Activated CD8-positive, alpha-beta memory T cell treated with anti-CD3 and anti-CD28 coated beads for 24 hours (primary cell): ENCODE results near the gene AMTN.
A peak's percentile ranks its signal among the peaks of the same experiment; 100 is the strongest.
"Not testable (repeated sequence)": the region's sequence is repeated elsewhere in the genome, so short reads cannot be mapped to it uniquely, and the experiment has no call there.

Source experiments
- DNase-seq: peaks from one replicate; pipeline ENCODE4 v3.0.0-alpha.2; 2020

The AMTN gene

GRCh38 chr4:70518269-70518668 is at the start of gene AMTN:
Gene AMTN, plus strand, starts transcription at chr4:70518569. Its CDS starts 209 bp downstream, at chr4:70518778.
- DNase-seq, result no peak

- no peak for DNase-seq
Observed at GRCh38 chr4:70471897-70472296, 46.5 kb upstream of the AMTN start, which contains the start of gene MUC7. Gene MUC7, plus strand, starts transcription at chr4:70472197. Its CDS starts 1,825 bp downstream, at chr4:70474022.

GRCh38 chr4:70473679-70474078 is 44.7 kb upstream of the AMTN start:
- no peak for DNase-seq

GRCh38 chr4:70488748-70489147 is 29.6 kb upstream of the AMTN start:
- DNase-seq, result no peak

DNA sequence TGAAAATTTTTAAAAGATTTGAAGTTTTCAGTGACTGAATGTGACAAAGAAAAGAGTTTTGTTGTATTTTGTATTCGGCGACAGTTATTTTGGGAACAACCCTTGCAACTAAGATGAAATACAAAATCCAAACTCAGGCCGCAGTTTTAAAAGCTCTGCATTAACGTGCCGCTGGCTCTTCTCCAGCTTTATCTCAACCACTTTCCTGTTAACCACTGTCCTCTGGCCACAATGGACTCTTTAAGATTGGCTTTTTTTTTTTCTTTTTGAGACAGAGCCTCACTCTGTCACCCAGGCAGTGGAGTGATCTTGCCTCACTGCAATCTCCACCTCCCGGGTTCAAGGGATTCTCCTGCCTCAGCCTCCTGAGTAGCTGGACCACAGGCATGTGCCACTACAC is 22.1 kb upstream of the AMTN start:
- no peak for DNase-seq

DNA sequence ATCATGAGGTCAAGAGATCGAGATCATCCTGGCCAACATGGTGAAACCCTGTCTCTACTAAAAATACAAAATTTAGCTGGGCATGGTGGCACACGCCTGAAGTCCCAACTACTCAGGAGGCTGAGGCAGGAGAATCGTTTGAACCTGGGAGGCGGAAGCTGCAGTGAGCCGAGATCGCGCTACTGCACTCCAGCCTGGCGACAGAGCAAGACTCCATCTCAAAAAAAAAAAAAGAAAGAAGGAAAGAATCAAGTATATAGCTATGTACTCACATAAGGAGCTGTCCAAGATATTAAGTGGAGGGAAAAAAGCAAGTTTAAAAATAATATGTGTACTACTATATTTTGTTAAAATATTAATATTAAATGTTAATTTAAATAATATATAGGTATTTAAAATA is 16.5 kb upstream of the AMTN start:
- DNase-seq, result not testable (repeated sequence)

- no peak for DNase-seq
Observed at GRCh38 chr4:70504733-70505132, 13.6 kb upstream of the AMTN start.

DNA sequence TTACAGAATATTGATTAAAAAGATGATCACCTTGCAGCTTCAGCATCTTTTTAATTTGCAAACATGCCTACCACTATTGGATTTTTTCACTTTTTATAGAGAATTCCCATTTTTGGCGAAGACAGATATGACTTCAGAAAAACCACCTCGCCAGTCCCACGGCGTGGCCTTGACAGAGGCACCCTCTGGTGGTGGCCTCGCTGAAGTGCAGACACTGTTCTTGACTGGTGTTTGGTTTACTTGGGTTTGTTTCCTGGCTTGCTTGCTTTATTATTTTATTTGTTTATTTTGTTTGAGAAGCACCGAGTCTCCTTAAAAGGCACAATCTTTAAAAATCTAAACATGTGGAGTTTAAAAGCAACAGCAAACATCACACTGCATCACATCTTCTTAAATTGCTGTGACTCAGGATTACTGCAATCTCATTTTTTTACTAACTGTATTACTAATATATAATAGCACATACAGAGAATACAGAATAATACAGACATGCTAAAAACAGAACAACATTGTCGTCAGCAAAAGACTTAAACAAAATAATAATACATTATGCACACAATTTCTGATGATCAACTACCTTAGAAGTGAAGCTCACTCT is 13.1 kb upstream of the AMTN start:
- peak; percentile 70 for DNase-seq

GRCh38 chr4:70508801-70509200 is 9.6 kb upstream of the AMTN start:
- DNase-seq, result no peak

DNA sequence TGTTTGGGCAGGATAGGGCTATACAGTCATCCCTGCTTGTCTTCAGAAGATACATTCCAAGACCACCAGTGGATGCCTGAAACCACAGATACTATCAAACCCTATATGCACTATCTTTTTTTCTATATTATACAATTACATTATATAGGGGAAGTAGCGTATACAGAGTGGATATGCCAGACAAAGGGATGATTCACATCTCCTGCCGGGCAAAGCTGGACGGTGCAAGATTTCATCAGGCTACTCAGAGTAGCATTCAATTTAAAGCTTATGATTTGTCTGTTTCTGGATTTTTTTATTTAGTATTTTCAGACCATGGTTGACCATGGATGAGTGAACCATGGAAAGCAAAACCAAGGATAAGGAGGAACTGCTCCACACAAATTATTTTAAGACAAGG is 7.0 kb upstream of the AMTN start:
- DNase-seq, result no peak

DNA sequence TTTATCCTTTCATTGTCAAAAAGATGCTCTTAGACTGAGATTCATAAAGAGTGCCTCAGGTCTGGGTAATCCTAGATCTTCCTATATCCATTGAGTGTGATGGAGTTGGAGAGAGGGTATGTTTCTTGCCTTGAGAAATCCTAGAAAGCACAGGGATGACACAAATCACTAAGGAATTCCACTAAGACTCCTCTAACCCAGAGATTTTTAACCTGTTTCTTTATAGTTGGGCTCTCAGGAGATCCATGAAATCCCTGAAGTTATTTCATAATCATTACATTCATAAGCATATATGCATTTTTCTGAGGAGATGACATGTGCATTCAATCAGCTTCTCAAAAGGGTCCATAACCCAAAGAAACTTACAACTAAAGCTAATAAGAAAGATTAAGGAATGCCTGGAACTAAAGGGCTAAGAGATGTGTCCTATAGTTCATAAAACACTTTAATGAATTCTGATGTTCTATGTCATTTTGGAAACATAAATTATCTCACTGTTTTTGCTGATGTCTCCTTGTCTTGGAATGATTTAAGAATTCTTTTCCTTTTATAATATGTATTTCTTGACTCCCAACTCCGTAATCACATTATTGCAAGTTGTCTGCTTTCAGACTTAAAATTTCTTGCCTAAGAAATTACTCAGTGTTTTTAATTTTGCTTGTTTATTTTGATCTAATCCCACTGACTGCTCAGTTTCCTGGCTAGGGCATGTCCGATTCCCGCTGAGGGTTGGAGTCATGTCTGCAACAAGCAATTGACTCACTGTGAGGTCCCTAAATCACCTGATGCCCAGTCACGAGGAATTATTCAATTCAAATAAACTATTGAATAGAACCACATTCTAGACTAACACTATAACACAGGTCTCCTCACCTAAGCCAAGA is 2.8 kb upstream of the AMTN start:
- DNase-seq, result no peak

GRCh38 chr4:70518716-70519115 is 347 bp downstream of the AMTN start:
- no peak for DNase-seq

GRCh38 chr4:70522626-70523025 is 4.3 kb downstream of the AMTN start:
- DNase-seq, result no peak

DNA sequence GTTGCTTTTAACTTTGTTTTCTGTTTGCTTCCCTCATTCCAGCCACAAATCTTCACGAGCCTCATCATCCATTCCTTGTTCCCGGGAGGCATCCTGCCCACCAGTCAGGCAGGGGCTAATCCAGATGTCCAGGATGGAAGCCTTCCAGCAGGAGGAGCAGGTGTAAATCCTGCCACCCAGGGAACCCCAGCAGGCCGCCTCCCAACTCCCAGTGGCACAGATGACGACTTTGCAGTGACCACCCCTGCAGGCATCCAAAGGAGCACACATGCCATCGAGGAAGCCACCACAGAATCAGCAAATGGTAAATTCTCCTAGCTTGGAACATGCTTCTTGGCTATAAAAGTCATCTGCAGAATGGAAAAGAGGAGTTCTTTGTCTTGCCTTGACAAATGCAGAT is 12.6 kb downstream of the AMTN start:
- DNase-seq, result no peak

GRCh38 chr4:70531981-70532380 is 13.6 kb downstream of the AMTN start:
- DNase-seq, result no peak

DNA sequence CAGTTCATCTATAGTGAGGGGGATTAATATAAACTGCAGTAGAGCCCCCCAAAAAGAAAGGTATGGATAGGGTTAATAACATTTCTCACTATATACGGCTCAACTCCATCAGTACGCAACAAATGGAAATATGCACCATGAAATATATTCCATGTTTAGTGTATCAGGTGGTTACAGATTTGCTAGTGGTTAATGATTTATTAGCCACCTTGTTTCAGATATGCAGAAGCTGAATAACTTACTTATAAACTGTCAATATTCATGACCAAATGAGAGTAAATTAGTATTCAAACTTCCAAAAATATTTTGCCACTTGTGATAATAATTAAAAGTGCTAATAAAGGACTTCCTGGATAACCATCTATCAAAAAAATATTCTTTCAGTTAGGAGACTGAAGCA is 14.8 kb downstream of the AMTN start:
- DNase-seq, result no peak

GRCh38 chr4:70533791-70534190 is 15.4 kb downstream of the AMTN start:
- no peak for DNase-seq

GRCh38 chr4:70534886-70535285 is 16.5 kb downstream of the AMTN start:
- DNase-seq, result not testable (repeated sequence)

GRCh38 chr4:70538869-70539268 is 20.5 kb downstream of the AMTN start:
- no peak for DNase-seq

DNA sequence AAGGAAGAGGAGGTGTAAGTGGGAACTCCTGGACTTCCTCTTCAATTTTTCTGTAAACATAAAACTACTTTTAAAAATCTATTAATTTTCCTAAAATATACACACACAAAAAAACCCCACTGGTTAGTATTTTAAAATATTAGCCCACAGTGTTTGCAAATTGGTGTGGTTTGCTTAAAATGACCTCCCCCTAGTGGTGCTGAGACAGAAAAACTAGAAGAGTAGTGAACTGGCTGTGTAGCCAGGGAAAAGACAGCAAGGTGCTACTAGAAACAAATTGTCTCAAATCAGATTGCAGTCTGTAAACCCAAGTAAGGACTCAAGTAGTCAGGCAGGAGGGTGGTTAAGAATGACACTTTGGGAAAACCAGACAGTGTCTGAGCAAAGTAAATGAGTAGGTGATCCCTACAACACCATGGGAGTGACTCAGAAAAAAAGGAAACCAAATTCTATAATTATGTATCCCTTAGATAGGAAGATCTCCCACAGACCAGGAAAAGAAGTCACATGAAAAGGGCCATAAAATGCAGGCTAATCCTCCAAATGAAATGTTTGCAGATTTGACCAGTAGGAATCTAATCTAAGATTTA is 26.0 kb downstream of the AMTN start:
- no peak for DNase-seq

- no peak for DNase-seq
Observed at GRCh38 chr4:70556856-70557255, 38.5 kb downstream of the AMTN start.

DNA sequence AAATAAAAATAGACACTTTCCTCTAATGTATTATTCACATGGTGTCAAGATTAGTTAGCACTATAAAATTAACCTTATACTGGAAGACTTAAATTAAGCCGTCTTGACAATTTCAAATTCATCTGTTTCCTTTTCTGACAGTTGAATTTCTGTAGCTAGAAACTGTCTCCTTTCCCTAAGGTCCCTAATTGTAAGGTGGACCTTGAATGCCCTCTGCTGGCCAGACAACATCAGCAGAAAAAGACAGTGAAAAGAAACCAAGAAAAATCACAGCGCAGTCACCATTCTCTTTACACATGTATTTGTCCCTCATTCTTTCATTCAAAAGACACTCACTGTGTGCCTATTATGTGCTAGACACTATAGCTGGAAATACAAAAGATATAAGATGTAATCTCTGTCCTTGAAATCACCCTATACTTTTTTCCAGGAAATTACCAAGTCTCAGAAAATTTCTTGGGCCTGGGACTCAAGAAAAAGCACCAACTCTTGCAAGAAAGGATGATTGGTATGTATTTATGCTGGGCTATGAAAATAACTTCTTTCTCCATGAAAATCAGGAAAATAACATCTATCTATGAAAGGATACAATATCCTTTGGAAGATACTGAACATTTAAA is 41.0 kb downstream of the AMTN start:
- DNase-seq, result no peak

DNA sequence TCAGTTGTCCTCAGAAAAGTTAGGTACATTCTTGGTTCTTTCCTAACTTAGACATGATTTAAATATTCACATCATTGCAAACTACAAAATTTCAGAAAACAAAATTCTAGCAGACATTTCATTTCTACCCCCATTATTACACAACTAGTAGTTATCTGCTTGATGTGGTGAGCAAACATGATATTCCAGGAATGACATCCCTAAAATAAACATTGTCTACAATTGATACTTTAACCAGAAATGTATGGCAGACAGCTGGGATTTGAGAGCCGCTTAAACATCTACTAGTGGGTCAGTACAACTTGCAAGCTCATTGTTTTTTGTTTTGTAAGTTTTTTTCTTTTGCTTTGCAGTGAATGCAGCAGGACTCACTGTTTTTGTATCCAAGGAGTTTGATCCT is 41.6 kb downstream of the AMTN start:
- no peak for DNase-seq

GRCh38 chr4:70564033-70564432 is 45.7 kb downstream of the AMTN start:
- no peak for DNase-seq
